HG03039 (cell line): Measurements from ENCODE around the gene AK4.

Experiments used
- ATAC-seq: cut with Tn5 transposase; IDR thresholded peaks from one replicate; pipeline ENCODE4 v1.9.1; 2021; ENCODE audit warnings: mild to moderate bottlenecking, moderate library complexity; ENCODE audit not compliant: unreplicated experiment

Gene AK4

DNA sequence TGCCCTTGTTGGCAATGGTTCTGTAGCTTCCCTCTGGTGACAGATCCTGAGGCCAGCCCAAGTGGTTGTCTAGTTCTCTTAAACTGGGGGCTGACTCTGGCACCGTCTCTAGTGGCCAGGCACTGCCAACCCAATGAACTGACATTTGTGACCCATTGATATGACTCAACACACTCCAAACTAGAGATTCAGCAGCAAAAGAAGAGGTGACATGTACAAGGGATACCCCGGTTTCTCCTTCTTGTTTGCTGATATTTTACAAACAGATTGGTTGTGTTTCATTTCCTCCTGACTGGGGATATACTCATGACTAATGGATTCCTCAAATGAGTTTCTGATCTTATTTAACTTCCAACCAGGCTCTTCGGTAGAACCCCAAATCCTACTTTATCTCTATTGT, 95.5 kb downstream of the AK4 start:
- no peak for ATAC-seq

DNA sequence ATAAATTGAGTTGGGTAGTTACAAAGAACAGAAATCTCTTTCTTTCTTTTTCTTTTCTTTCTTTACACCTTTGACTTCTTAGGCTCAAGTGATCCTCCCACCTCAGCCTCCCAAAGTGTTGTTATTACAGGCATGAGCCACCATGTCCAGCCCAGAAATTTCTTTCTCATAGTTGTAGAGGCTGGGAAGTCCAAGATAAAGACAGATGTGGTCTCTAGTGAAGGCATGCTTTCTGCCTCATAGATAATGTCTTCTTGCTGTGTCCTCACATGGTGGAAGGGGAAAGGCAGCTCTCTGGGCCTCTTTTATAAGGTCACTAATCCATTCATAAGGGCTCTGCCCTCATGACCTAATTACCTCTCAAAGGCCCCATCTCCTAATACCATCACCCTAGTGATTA, 97.3 kb downstream of the AK4 start:
- ATAC-seq: no peak

DNA sequence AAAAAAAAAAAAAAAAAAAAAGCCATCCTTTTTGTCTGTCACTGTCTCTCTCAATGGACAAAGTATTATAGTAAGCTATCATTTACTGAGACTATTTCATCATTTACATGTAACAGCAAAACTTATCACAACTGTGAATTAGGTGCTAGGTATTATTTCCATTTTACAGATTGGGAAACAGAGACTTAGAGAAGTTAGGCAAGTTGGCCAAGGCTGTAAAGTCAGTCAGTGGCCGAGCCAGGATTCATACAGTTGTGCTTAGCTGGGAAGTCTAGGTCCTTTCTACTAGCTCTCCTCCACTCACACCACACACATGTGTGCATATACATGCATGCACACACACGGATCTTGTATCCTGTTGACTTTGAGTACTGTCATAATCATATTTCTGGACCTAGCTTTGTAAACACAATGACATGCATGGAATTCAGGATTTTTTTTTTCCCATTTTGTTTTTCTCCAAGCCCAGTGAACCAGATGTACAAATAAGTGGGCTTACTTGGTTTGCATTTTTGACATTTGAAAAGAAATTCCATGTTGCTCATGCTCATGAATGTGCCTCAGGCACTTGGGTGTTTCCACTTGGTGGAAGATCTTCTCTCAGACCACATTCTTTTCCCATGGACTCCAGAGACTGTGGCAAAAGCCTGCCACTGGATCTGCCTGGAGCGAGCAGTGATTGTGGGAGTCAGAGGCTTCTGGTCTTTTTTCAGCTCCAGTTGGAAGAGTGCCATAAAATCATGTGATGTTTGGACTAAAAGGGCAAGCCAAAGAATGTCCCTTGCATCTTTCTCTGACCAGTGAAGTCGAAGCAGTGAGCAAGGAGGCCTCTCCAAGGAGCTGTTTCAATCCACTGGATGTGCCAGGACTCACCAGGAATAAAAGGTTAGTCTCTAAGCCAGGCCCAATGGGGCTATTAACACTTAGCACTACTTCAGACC, 99.7 kb downstream of the AK4 start:
- no peak for ATAC-seq

DNA sequence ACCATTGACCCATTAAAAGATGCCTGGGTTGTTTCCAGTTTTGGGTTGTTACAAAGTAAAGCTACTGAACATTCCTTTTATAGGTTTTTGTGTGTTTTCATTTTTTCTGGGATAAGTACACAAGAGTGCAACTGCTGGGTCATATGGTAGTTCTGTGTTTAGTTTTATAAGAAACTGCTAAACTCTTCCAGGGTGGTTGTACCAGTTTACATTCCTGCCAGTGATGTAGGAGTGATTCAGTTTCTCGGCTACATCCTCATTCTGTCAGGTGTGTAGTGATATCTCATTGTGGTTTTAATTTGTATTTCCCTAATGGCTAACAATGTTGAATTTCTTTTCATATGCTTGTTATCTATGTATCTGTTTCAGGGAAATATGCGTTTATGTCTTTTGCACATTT, 102.8 kb downstream of the AK4 start:
- no peak for ATAC-seq

DNA sequence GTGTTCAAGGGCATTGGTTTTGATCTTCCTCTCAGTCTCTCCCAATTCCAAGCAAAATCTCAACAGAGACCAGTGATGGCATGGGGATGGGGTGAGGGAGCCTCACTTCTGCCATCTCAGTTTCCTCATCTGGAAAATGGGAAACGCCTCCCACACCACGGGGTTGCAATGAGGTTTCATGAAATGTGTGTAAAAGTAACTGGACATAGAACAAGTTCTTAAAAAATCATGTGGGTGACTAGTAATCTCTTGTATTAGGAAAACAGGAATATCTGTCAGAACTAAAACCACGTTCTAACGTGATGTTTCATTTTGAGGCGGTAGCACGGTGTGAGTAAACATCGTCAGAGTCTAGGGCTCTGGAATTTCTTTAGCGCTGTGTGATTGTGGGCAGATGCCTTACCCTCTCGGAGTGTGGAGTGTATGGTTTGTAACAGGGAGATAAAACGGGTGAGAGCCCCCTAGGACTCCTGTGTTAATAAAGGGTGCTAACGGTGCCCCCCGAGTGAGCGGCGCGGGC, 105.9 kb downstream of the AK4 start:
- peak; percentile 43 for ATAC-seq

DNA sequence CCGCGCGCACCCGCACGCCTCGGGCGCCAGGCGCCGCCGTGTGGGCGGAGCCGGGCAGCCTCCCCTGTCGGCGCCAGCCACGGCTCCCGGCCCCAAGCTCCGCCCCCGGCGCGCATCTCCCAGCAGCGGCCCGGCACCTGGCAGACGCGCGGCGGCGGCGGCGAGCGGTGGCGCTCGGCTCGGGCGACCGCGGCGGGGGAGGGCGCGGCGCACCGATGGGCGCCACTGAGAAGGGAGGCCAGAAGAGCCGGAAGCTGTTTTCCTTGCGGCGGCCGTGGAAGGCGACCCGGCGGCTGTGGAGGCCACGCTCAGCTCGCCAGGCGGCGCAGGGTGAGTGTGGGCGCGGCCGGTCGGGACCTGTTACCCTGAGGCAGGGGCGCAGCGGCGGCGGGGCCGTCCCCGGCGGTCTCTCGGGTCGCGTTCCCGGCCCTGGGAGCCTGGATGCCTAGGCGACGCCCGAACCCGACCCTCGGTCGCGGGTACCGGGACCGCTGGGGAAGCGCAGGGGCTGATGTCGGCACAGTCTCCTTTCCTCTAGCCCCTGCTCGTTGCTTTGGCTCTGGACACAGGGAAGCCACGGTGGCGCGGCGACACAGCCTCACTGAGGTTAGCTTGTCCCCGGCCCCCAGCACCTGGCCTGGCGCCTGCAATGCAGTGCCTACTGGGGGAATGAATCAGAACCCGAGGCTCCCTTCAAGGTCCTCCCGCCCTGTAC, 106.5 kb downstream of the AK4 start:
- peak; percentile 97 for ATAC-seq

DNA sequence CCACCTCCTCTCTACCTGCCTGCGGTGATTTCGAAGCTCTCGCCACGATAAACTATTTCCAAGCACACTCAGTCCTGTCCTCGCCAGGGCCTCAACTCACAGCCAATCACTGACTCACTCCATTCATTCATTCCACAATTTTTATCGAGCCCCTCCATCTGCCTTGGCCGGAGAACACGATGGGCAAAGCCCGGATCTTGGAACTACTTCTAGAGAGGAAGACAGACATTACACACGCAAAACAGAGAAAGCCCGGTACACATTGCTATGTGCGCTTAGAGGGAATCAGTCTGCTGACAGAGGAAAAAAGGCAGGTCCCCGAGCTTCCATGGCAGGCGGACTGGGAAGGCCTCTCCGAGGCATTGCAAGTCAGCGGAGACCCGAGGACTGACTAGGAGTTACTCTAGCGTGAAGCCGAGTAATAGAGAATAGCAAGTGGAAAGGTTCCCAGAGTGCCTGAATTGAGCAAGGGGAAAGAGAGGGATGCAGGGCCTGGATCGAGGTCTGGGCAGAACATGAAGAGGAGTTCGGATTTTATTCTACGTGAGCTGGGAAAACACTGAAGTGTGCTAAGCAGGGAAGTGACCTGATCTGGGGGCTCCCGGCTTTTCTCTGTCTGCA, 107.1 kb downstream of the AK4 start:
- ATAC-seq: no peak

DNA sequence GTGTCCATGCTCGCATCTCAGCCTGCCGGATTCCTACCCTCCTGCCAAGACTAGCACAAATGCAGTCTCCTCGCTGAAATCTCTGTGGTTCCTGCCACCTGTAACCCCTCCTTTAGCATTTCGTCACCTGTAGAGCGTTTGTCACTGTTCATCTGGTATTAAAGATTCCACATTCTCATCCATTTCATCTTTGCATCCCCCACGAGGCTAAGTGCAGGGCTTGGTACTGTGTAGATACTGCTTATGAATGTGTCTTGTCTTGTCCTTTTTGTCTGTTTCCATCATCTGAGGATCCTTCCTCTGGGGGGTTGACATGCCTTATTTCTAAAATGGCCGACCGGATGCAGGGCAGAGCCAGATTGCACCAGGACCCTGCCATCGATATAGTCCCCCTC, 107.7 kb downstream of the AK4 start:
- no peak for ATAC-seq

DNA sequence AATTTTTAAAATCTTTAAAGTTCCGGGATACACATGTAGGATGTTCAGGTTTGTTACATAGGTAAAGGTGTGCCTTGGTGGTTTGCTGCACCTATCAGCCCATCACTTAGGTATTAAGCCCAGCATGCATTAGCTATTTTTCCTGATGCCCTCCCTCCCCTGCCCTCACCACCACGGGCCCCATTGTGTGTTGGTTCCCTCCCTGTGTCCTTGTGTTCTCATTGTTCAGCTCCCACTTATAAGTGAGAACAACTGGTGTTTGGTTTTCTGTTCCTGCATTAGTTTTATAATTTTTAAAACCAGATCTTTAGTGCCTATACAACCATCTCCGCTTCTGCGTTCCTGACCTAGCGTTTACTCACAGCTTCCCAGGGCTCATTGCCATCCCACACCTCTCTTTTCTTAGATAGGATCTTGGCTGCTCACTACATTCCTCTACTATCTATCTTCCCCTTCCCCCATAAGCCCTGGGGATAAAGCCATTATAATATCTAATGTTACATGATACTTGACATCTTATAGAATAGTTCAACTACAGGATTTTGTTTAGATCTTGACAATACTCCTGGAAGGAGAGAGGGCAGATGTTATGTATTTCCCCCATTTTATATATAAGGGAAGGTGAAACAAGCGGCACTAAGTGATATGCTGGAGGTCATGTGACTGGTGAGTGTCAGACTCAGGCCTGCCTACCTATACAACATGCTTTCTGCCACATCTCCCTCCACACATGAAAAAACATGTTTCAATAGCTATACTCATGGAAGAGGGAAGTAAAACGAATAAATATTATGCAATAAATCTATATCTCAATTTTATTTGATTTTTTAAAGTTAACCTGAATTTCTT, 109.1 kb downstream of the AK4 start:
- no peak for ATAC-seq

DNA sequence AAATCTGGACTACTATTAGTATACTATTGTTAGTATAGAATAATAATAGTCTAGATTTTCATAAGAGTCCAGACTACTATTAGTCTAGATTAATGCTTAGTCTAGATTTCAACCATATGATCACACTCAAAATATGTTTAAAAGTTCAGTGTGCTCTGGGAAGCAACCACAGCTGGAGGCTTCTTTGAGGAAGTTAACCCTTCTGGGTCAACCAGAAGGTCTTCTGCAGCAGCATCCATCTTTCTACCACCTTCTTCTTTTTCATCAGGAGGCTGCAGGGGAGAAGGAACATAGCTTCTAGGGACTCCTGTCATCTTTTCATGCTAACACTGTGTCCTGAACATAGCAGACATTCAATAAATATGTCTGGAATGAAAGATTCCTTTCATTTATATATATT, 110.1 kb downstream of the AK4 start:
- ATAC-seq: no peak

DNA sequence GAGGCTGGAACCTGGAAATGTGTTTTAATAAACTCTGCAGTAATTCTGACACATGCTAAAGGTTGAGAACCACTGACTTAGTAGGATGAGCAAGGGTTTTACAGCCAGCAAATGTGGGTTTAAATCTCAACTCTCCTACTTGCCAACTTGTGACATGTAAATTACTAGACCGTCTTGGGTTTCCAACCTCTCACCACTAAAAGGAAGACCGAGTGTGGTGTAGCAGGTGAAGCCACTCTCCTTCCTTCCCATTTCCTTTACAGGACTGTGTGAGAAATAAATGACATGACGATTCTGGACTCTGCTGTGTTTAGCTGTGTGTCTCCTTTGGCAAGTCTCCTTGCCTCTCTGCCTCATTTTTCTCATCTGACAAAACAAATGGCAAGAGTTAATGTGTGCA, 111.8 kb downstream of the AK4 start:
- no peak for ATAC-seq

DNA sequence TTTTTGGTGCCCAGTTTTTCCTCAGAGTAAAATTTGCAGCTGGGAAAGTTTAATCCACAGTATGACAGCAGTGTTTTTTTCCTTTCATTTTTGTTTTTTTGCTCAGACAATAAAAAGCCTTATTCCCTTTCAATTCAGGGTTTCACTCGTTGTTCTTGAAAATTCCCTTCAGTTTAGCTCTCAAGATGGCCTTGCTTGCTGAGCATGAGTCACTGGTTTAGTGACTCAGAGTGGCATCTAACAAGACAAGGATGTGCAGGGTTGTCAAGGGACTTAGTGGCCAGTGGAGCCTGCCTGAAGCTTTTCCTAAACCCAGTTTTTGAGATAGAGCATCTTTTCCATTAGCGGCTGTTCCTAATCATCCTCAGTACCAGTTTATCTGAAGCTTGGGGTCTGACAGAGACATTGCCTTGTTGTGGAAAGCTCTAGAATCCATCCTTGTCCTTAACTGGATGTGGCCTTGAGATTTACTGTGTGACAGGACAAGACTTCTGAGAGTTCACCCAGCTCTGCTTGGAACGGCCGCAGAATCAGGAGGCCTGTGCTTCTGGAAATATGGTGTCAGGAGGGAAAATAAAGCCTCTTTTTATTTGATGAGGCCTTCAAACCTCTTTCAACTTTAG, 113.0 kb downstream of the AK4 start:
- peak; percentile 72 for ATAC-seq

DNA sequence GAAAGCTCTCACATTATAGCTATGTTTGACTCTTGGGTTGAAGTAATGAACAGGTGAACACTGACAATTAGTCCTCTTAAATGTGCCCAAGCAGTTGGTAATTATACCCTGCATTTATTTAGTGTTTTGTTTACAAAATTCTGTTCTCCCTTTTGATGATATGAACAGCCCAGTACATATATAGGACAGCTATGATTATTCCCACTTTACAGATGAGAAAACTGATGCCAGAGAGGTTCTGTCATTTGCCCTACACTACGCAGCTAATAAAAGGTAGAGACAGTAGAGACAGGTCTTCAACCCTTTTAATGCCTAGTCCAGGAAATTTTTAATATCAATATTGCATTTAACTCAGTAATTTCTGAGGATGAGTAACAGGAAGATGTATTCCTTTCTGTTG, 115.3 kb downstream of the AK4 start:
- ATAC-seq: no peak

DNA sequence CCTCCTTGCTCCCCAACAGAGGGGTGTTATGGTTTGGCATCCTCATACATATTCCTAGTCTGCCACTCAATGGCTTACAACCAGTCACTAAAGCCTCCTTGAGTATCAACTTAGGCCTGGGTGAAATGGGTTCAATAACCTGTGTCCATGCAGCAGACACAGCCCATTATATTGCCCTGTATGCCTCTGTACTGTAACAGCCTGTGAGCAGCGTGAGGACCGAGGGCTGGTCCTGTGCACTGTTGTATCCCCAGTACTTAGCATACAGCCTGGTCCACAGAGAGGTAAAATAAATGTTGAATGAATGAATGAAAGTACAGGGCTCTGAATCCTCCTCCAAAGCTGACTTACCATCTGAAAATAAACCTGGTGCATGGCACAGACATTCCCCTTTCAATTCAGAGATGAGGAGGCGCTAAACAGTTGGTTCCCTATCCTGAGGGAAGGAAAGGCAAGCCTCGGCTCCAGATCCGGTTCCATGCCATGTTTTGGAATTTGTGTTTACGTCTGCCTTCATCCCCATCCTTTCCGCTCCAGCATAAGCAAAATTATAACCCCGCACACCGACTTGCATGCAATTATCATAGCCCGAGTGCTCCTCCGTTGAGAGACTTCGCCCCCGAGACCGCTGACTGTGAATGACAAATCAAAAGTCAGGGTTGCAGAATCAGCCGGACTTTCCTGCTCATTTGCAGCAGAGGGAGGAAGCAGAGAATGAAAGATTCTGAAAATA, 116.4 kb downstream of the AK4 start:
- ATAC-seq: no peak

DNA sequence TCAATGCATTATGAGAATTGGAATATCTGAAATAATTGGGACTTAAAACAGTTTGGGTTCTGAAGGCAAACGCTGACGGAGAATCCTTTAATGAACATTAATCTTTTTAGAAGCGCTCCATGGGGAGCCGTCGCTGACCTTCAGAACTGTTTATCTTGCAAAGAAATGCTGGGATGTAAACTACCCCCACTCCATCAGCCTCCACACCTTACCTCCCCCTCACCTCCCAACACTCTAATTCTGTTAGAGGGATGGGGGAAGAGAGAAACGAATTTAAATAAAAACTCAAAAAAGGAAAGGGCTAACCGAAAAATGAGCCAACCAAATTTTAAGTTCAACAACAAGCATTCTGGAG, 117.3 kb downstream of the AK4 start:
- ATAC-seq: no peak

DNA sequence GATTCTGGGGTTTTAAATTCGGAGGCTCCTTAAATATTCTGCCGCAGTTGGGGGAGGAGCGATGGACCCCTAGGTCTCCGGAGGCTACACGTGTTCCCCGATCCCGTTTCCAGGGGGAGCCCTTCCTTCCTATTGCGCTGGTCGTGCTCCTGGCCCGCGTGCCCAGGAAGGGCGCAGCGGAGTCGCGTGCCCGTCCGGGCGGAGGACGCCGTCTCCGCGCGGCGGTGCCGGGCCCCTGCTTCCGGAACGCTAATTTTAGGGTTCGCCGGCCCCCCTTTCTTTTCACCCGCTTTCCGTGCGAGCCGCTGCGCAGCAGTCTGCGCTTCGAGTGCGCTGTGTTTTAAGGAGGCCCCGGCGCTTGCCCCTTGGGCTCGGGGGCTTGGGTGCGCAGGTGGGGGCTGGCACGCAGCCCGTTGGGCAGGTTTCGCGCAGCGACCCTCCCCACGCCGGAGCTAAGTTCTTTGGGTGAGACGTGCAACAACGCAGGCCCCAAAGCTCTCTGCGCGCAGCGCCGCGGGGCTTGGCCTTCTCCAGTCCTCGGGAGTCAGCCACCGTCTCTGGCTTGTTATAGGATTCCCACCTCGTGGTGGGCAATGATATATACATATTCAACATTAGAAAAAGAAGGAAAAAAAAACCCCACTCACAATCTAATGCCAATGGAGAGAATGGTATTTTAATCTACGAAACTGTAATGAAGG, 117.8 kb downstream of the AK4 start:
- no peak for ATAC-seq

DNA sequence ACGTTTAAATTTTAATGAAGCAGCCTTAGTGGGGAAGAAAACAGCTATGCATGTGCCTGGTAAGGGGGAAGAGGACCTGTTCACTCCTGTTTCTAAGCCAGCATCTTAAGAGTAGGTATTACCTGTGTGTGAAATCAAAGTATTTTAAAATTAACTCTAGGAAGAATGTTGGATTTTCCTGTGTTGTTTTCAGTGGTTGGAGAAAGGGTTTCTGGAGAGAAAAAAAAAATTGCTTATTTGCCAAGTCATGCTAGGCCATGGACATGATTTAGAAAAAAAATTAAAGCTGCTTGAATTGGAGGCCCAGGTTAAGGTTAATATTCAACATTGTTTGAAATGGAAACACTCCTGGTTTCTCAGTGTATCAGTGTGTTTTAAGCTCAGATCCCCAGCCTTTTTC, 118.5 kb downstream of the AK4 start:
- ATAC-seq: no peak

DNA sequence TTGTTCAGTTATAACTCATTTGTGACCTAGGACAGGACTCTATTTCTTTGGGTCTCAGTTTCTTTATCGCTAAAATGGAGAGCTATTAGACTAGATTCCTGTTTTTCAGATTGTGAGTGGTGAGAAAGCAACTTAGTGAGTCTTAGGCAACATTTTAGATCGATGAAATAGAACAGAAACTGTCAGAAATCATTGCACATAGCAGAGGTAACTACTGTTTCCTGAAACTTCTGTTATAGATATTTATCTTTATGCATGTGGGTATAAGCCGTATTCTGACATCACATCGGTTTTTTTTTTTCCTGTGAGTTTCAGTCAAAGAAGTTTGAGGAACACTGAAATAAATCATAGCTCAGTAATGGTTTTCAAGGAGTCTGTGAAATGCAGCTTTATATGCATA, 119.3 kb downstream of the AK4 start:
- no peak for ATAC-seq

DNA sequence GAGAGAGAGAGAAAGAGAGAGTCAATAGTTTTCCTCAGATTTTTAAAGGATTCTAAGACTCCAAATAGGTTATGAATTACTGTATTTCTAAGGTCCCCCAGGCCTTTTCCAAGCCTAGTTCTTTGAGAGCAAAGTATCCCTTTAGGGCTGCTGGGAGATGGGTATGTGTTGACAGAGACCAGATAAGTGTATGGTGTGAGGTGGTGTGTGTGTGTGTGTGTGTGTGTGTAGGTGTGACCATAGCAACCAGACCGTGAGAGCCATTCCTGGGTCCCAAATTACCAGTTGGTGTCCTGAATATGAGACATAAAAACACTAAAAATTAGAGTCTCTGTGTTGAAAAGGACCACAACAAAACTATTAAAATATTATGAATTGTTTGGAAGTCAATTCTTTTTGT, 119.7 kb downstream of the AK4 start:
- no peak for ATAC-seq
